Fibroblast of lung (primary cell): ENCODE measurements around the gene HSPA9. TPM values are rescaled to one million over a fixed set of nuclear protein-coding genes. Genes with fewer than 3 reads are reported as not detected.
A peak's percentile ranks its signal among the peaks of the same experiment; 100 is the strongest.

ENCODE experiments used
- DNase-seq, 2 donors: peaks; one replicate each; pipeline versions ENCODE4 v3.0.0 to v3.0.0-alpha.2; 2010; ENCODE audit warnings: low read depth in 2 of 2
- H2AFZ ChIP-seq: 2 replicates; pipeline ENCODE4 v1.5.1; 2012; ENCODE audit warnings: low read length, control low read depth, inconsistent platforms
- H3K27ac ChIP-seq: 2 replicates; pipeline ENCODE4 v1.5.1; 2011; ENCODE audit warnings: low read length, control low read depth; ENCODE audit not compliant: insufficient read depth
- H3K27me3 ChIP-seq: 2 replicates; pipeline ENCODE4 v1.5.1; 2011; ENCODE audit warnings: mild to moderate bottlenecking, low read length; ENCODE audit not compliant: control insufficient read depth, insufficient read depth
- H3K36me3 ChIP-seq: 2 replicates; pipeline ENCODE4 v1.5.1; 2011; ENCODE audit warnings: low read length; ENCODE audit not compliant: control insufficient read depth, insufficient read depth
- H3K4me1 ChIP-seq: 2 replicates; pipeline ENCODE4 v1.5.1; 2011; ENCODE audit warnings: low read length; ENCODE audit not compliant: control insufficient read depth, insufficient read depth; ENCODE audit errors: extremely low read depth
- H3K4me2 ChIP-seq: 2 replicates; pipeline ENCODE4 v1.5.1; 2011; ENCODE audit warnings: low read length, control low read depth; ENCODE audit not compliant: insufficient read depth; ENCODE audit errors: extremely low read depth
- H3K4me3 ChIP-seq, 4 experiments: fragments of 200-600 bp in 1 of 4; sonication (generic) in 1 of 4; replicated peaks in 1 of 4; 2 replicates each; pipeline ENCODE4 v1.5.1; 2011 to 2016; ENCODE audit warnings: low read length in 4 of 4, low read depth in 3 of 4, mild to moderate bottlenecking in 3 of 4, control low read depth in 2 of 4, inconsistent platforms in 1 of 4, mixed read lengths in 1 of 4; ENCODE audit not compliant: insufficient read depth in 1 of 4; ENCODE audit errors: control extremely low read depth in 1 of 4
- H3K79me2 ChIP-seq: 2 replicates; pipeline ENCODE4 v1.5.1; 2012; ENCODE audit warnings: mild to moderate bottlenecking, low read length, inconsistent platforms; ENCODE audit not compliant: control insufficient read depth, insufficient read depth
- H3K9ac ChIP-seq: 2 replicates; pipeline ENCODE4 v1.5.1; 2011; ENCODE audit warnings: mild to moderate bottlenecking, low read length, control low read depth; ENCODE audit not compliant: insufficient read depth
- H3K9me3 ChIP-seq: 2 replicates; pipeline ENCODE4 v1.5.1; 2012; ENCODE audit warnings: low read depth, low read length; ENCODE audit not compliant: control insufficient read depth, insufficient read depth
- H4K20me1 ChIP-seq: 2 replicates; pipeline ENCODE4 v1.5.1; 2011; ENCODE audit warnings: low read length; ENCODE audit not compliant: control insufficient read depth, insufficient read depth; ENCODE audit errors: extremely low read depth
- CTCF ChIP-seq, 2 donors: IDR thresholded peaks in 1 of 2; conservative IDR thresholded peaks in 1 of 2; 1 replicate in 1 of 2; 2 replicates in 1 of 2; pipeline ENCODE4 v1.5.1; 2011 to 2012; ENCODE audit warnings: low read length in 2 of 2, control low read depth in 1 of 2, inconsistent platforms in 1 of 2, low read depth in 1 of 2, mild to moderate bottlenecking in 1 of 2
- EZH2 ChIP-seq: IDR thresholded peaks from 2 replicates; pipeline ENCODE4 v1.5.1; 2012; ENCODE audit warnings: low read length, control low read depth, mild to moderate bottlenecking; ENCODE audit errors: missing control alignments
- polyA plus RNA-seq, 2 donors: library from polyadenylated mRNA; depleted of rRNA in 1 of 2; stranded (reverse) in 1 of 2; unstranded in 1 of 2; fragments of >200 nt; gene quantifications; 2 replicates each; pipeline ENCODE4 v1.2.1, GENCODE V29; 2011 to 2012; ENCODE audit warnings: missing spikeins in 1 of 2
- total RNA-seq: library from RNA; depleted of rRNA; stranded (reverse); fragments of >200 nt; gene quantifications from 2 replicates; pipeline ENCODE4 v1.2.1, GENCODE V29; 2014

HSPA9 gene
- total and polyA plus RNA-seq, 2 donors (not counting 1 experiment from before 2014, with no cell fraction given), result 148 to 522 TPM

DNA sequence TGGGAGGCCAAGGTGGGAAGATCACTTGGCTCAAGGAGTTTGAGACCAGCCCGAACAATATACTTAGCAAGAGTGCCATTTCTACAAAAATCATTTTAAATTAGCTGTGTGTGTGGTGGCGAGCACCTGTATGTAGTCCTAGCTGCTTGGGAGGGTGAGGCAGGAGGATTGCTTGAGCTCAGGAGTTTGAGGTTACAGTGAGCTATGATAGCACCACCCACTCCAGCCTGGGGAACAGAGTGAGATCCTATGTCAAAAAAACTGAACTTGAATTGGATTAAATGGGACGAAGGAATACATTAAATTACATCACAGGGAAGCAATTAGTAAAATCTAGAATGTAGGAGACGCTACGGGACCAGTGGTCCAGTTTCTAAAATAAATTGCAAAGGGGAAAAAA, 25.8 kb downstream of the HSPA9 start:
- no peaks in the 10 kb centered on the region for H4K20me1 ChIP-seq
- H3K9me3 ChIP-seq, result no peaks in the 10 kb centered on the region
- TF ChIP-seq CTCF (conservative IDR thresholded peaks at IDR 0.05 in 1 of 2, IDR thresholded peaks at IDR 0.05 in 1 of 2; ENCODE audit: low read depth in 1 of 2, low read length in 2 of 2) (no peak), EZH2 (no peak)
- no peak overlapping the region for H3K27ac ChIP-seq
- no peak for DNase-seq
- H3K4me1 ChIP-seq, result no peaks in the 10 kb centered on the region
- no peak overlapping the region for H3K4me3 ChIP-seq
- H3K9ac ChIP-seq, result no peak overlapping the region
- peaks cover 42% of the 10 kb centered on the region for H3K79me2 ChIP-seq
- H2AFZ ChIP-seq, result no peak overlapping the region
- no peaks in the 10 kb centered on the region for H3K27me3 ChIP-seq
- no peaks in the 10 kb centered on the region for H3K36me3 ChIP-seq
- no peak overlapping the region for H3K4me2 ChIP-seq

DNA sequence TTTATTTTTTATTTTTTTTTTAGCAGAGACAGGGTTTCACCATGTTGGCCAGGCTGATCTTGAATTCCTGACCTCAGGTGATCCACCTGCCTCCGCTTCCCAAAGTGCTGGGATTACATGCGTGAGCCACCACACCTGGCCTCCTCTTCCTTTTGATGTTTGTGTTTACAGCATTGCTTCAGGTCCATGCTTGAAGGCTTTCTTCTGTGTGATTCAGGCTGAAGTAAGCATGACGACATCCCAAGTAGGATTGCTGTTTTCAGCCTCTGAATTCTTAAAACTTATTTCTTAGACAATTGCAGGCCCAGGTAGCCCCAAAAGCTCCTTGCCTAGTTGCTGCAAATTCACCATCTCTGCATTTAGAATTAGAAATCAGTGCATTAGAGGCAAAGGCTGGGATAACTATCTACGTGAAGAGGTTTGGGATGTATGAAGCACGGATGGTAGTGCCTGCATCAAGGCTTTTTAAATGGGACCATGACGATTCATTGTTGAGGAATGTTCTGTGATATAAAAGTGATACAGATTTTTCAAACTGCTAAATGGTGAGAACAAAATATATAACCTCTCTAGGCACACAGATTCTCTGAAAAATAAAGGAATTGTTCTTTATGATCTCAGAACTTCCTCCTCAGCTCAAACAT, 29.2 kb downstream of the HSPA9 start:
- H3K4me2 ChIP-seq, result peak overlapping the region; percentile 38
- no peak overlapping the region for H3K9ac ChIP-seq
- H4K20me1 ChIP-seq, result no peaks in the 10 kb centered on the region
- no peaks in the 10 kb centered on the region for H3K27me3 ChIP-seq
- peak in 1 of 2 donors; percentile 36 for DNase-seq
- no peak for TF ChIP-seq EZH2
- no peak for TF ChIP-seq CTCF (conservative IDR thresholded peaks at IDR 0.05 in 1 of 2, IDR thresholded peaks at IDR 0.05 in 1 of 2; ENCODE audit: low read depth in 1 of 2, low read length in 2 of 2)
- H3K9me3 ChIP-seq, result no peaks in the 10 kb centered on the region
- no peak overlapping the region for H3K4me3 ChIP-seq
- no peak overlapping the region for H3K27ac ChIP-seq
- H2AFZ ChIP-seq, result no peak overlapping the region
- no peaks in the 10 kb centered on the region for H3K36me3 ChIP-seq
- H3K79me2 ChIP-seq, result peaks cover 70% of the 10 kb centered on the region
- H3K4me1 ChIP-seq, result no peaks in the 10 kb centered on the region

DNA sequence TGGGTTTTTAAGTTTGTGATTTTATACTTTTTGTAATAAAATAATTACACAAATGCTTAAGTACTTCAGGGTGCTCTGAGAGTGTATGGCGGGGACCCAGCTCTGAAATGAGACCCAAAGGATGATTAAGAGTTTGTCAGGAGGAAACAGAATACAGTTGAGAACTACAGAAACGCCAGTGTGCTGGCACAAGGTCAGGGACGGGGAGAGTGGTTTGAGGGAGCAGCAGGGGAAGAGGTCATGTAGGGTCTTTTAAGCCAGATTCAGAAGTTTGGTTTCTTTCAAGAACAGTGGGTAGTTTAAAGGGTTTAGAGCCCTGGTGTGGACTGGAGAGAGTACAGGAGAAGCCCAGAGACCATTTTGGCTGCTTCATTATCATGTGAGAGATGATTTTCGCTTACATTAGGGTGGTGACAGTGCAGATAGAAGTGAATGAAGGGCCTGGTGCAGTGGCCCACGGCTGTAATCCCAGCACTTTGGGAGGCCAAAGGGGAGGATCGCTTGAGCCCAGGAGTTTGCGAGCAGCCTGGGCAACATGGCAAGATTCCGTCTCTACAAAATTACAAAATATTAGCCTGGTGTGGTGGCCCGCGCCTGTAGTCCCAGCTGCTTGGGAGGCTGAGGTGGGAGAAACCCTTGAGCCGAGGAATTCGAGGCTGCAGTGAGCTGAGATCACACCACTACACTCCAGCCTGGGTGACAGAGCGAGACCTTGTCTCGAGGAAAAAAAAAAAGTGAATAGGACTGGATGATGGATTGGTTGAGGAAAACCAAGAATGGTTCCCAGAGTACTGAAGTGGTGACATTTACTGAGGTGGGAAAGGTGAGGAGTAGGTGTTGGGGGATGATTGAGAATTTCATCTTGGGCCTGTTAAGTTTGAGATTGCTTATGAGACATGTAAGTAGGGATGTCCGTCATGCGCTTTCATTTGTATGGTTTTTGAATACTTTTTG, 30.7 kb downstream of the HSPA9 start:
- Histone ChIP-seq H3K4me1 (no peaks in the 10 kb centered on the region), H3K27ac (peak overlapping the region; percentile 98), H3K4me3 (peak overlapping the region; percentile 85 to 95 (median 94)), H3K27me3 (no peaks in the 10 kb centered on the region), H4K20me1 (no peaks in the 10 kb centered on the region), H3K9ac (peak overlapping the region; percentile 97), H3K79me2 (peaks cover 84% of the 10 kb centered on the region), H3K9me3 (no peaks in the 10 kb centered on the region), H2AFZ (no peak overlapping the region), H3K36me3 (no peaks in the 10 kb centered on the region), H3K4me2 (peak overlapping the region; percentile 80)
- peak; percentile 35 to 42 for DNase-seq
- TF ChIP-seq CTCF (conservative IDR thresholded peaks at IDR 0.05 in 1 of 2, IDR thresholded peaks at IDR 0.05 in 1 of 2; ENCODE audit: low read depth in 1 of 2, low read length in 2 of 2) (no peak), EZH2 (no peak)
